Measurements from ENCODE around the gene LMBR1L. TPM values are rescaled to one million over a fixed set of nuclear protein-coding genes. Genes with fewer than 3 reads are reported as not detected.

Gene LMBR1L
- total and polyA plus RNA-seq, 2 of the 13 experiments (the other 11 are each of a cell fraction or from before 2014, with no cell fraction given), result 12.2 to 65.9 TPM

- TF ChIP-seq ZBED4 (CRISPR knock-in tag; IDR thresholded peaks at IDR 0.05; ENCODE audit: borderline replicate concordance), result 0 out of 2 replicates have a peak, but pooled peaks have one; percentile 39
- no peak; the same call in 1 of the 2 replicates for TF ChIP-seq IRF9 (CRISPR knock-in tag; IDR thresholded peaks at IDR 0.05; ENCODE audit: borderline replicate concordance)
- no peak for TF ChIP-seq SMARCC2 (IDR thresholded peaks at IDR 0.05)
- peak; percentile 64; the same call in 1 of the 2 replicates for TF ChIP-seq NR0B2 (CRISPR knock-in tag; IDR thresholded peaks at IDR 0.05)
- TF ChIP-seq THYN1 (CRISPR knock-in tag; IDR thresholded peaks at IDR 0.05; ENCODE audit: borderline replicate concordance, low read depth), result 0 out of 2 replicates have a peak, but pooled peaks have one; percentile 10
- no peak for TF ChIP-seq ZNF136 (CRISPR knock-in tag; IDR thresholded peaks at IDR 0.05; ENCODE audit: low read depth)
- peak; percentile 91 for TF ChIP-seq ZNF740 (CRISPR knock-in tag; IDR thresholded peaks at IDR 0.05)
- TF ChIP-seq ESRRA (CRISPR knock-in tag; IDR thresholded peaks at IDR 0.05; ENCODE audit: low read depth), result peak; percentile 68; the same call in 1 of the 2 replicates
- no peak; the same call in 1 of the 2 replicates for TF ChIP-seq RFX5 (IDR thresholded peaks at IDR 0.05; ENCODE audit: low read depth, low read length)
- peak; percentile 84 for TF ChIP-seq ZHX2 (IDR thresholded peaks at IDR 0.05; ENCODE audit: low read depth)
- no peak for TF ChIP-seq ZHX2 (CRISPR knock-in tag; IDR thresholded peaks at IDR 0.05; ENCODE audit: borderline replicate concordance)
- TF ChIP-seq ZEB1 (IDR thresholded peaks at IDR 0.05; ENCODE audit: insufficient replicate concordance, low read depth), result peak; percentile 72
- peak; percentile 92 for TF ChIP-seq GABPB1 (CRISPR knock-in tag; IDR thresholded peaks at IDR 0.05)
Measured at GRCh38 chr12:49060237-49061156, 50.1 kb downstream of the LMBR1L start, which contains the start of gene KMT2D (continued).
